GM12864 (cell line): ENCODE data around the gene HOMER2.

Source experiments
- DNase-seq: peaks from one replicate; pipeline ENCODE4 v3.0.0-alpha.2; 2011; ENCODE audit warnings: low read depth
- H3K4me3 ChIP-seq: 2 replicates; pipeline ENCODE4 v1.5.1; 2011; ENCODE audit warnings: mild to moderate bottlenecking, low read depth, low read length, control low read depth
- CTCF ChIP-seq: IDR thresholded peaks from 2 replicates; pipeline ENCODE4 v1.5.1; 2011; ENCODE audit warnings: low read depth, mild to moderate bottlenecking, moderate library complexity, low read length, control low read depth, inconsistent platforms; ENCODE audit errors: missing control alignments

The HOMER2 gene

DNA sequence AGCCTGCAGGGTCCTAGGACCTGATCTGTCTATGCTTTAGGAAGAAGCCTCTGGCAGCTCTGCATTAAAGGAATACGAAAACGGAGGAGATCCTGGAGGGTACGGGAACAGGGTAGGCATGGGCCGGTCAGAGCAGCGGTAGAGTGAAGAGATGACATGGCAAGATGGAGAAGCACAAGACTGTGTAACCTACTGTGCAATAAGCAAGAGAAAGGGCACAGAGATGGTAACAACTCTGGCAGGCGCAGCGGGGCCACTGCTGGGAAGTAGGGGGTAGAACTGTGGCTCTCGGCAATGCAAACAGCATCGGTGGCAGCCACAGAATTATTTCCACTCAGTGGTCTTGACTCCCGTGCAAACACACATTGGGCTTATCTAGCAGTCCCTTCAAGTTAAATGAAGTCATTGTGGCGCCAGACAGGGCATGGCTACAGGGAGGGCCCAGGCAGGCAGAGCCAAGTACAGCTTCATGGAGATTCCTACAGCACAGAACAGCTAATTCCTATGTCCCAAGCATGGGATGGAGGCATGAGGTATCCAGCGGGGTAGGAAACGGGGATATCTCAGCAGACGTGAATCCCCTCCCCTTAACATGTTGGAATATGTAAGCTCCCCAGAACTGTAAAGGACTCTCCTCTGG lies 114.3 kb downstream of the HOMER2 start:
- no peak for DNase-seq
- no peak overlapping the region for H3K4me3 ChIP-seq
- TF ChIP-seq CTCF, result no peak

DNA sequence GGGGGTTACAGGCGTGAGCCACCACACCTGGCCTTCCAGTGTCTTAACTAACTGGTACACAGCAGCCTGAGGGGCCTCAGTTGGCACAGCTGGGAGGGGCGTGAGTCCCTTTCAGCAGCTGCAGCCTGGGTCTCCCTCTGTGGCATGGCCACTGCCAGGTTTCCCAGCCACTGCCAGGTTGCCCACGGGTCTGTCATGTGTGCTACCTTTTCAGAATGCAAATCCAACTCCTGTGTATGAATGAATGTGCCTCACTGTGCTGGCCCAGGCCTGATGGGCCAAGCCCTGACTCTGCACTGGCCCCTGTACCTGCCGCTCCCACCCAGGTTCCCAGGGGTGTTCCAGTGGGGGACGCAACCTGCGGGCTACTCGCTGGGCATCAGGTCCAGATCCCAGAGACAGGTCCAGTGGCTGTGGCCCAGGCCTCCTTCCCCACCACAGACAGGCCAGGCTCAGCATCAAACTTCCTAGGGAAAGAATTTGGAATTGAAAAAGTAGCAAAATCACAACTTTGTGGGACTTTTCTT lies 117.1 kb downstream of the HOMER2 start:
- H3K4me3 ChIP-seq, result no peak overlapping the region
- DNase-seq, result no peak
- TF ChIP-seq CTCF, result no peak

- no peak overlapping the region for H3K4me3 ChIP-seq
These were observed 119.2 kb downstream of the HOMER2 start for GRCh38 chr15:82833362-82833682.

DNA sequence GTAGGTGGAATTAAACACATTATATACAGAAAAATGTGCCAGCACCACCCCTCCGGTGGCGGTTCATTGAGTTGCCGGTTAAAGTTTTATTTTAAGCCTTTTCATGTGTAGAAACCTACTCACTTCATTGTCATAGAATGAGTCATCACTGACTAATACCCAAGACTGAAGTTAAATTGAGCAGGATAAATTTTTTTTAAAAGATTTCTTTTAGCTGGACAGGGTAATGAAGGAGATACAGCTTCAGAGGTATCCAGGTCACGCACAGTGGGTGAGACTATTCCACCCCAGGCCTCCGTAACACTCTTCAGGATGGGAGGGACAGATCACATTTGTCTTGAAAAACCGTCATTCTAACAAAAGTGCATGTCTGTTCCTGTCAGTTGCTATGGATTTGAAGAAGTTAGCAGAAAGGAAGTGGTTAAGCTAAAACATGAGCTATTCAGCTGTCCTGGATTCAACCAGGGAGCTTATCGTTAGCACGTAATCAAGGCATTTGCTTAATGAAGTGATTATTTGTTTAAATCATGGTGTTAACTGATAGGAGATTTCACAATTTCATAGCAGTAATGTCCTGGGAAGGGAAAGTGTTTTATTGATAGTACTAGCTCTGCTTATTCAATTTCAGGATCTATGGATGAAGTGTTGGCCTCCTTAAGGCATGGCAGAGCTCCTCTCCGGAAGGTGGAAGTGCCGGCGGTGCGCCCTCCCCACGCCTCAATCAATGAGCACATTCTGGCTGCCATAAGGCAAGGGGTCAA lies 119.7 kb downstream of the HOMER2 start:
- DNase-seq, result no peak

More at GRCh38 chr15:82833362-82833682, 119.2 kb downstream of the HOMER2 start:
- TF ChIP-seq CTCF, result no peak
- no peak for DNase-seq

DNA sequence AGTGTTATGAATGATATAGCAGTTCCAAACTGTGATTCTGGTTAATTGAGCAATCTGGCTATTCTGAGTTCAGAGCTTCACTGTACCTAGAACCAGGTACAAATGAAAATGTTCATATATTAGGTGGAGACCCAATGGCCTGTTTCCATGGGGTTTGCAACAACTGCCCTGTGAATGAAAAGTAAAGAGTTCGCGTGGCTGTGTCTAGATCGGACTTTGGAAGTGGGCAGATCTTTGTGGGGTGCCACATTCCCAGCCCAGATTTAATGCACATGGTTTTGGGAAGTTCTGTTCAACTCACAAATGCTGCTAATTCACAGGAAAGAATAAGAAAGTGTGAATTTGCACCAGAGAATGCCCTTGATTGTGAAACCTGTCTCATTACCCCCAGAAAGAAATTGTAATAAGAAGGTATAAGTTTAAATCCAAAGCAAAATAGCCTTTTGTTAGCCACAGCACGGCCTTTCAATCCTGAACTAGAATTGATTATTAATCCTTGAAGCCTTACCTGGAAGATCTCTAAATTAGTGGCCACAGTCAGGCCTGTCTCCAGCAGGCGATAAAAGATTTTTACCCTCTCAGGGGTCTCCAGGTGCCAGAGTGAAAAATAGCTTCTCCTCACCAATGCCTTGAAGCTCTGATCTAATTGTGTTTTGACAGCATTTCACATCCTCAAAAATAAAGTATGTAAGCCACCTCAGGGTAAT lies 120.5 kb downstream of the HOMER2 start:
- H3K4me3 ChIP-seq, result no peak overlapping the region
- TF ChIP-seq CTCF, result no peak

More for the DNA sequence above, 119.7 kb downstream of the HOMER2 start:
- no peak for TF ChIP-seq CTCF
- no peak overlapping the region for H3K4me3 ChIP-seq

GRCh38 chr15:82830427-82831173 lies 121.9 kb downstream of the HOMER2 start:
- no peak for DNase-seq
- H3K4me3 ChIP-seq, result no peak overlapping the region
- TF ChIP-seq CTCF, result no peak

More for the DNA sequence above, 120.5 kb downstream of the HOMER2 start:
- no peak for DNase-seq
